Midbrain (tissue), 1 donor: ENCODE measurements around the gene VTI1B.
"Not testable (repeated sequence)": the region's sequence is repeated elsewhere in the genome, so short reads cannot be mapped to it uniquely, and the experiment has no call there.

Experiments
- DNase-seq: peaks from one replicate; lab custom pipeline; 2025; lab: John Stamatoyannopoulos, UW

VTI1B gene

DNA sequence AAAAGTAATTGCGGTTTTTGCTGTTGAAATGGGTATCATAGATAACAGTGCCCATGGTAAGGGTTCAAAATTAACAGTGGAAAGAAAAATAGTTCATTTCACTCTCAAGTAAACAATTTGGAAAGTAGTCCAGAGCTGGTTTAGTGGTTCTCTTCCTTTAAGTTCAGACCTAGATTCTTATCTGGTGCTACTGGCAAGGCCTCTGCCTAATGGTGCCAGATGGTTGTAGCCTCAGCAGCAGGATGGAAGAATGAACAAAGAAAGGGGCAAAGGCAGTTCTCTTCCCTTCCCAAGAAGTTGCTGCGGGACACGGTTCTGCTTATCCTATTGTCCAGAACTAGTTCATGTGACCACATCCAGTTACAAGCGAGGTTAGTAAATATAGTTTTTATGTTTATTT lies 44.2 kb downstream of the VTI1B start:
- DNase-seq, result no peak

DNA sequence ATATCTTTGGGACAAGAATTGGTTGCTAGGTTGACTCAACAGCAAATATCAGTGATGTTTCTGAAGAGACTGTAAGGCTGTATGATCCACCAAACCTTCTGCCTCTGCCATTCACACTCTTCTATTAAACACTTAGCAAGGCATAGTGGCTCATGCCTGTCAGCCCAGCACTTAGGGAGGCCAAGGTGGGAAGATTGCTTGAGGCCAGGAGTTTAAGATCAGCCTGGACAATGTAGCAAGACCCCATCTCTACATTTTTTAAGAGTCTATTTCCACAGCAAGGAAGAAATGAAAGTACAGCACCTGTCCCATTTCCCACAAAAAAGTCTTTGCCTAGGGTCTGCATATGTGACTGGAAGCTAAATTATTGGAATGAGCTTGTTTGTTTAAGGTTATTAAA lies 46.9 kb downstream of the VTI1B start:
- no peak for DNase-seq

DNA sequence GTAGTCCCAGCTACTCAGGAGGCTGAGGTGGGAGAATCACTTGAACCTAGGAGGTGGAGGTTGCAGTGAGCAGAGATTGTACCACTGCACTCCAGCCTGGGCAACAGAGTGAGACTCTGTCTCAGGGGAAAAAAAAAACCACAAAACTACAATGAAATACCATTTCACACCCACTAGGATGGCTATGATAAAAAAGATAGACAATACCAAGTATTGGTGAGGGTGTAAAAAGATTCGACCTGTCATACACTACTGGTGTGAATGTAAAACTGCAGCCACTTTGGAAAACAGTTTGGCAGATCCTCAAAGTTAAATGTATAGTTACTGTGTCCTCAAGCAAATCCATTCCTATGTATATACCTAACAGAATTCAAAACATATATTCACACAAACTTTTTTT lies 48.3 kb downstream of the VTI1B start:
- not testable (repeated sequence) for DNase-seq

DNA sequence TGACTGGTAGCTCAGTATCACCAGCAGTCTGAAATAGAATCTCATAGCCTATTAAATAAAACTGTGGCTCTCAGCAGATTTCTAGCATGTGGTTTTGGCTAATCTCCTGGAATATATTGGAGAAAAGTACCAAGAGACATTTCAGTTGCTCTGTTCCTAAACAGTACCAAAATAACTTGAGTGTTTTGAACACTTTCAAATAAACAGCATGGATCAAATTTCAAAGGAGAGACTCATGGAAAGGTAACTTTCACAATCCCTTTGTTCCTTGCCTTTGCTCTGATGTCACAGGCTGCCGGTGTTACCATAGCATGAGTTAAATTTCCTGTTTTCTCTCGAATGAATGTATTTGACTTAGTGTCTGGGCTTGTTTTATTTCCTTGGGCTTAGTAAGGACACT lies 51.3 kb downstream of the VTI1B start:
- no peak for DNase-seq

DNA sequence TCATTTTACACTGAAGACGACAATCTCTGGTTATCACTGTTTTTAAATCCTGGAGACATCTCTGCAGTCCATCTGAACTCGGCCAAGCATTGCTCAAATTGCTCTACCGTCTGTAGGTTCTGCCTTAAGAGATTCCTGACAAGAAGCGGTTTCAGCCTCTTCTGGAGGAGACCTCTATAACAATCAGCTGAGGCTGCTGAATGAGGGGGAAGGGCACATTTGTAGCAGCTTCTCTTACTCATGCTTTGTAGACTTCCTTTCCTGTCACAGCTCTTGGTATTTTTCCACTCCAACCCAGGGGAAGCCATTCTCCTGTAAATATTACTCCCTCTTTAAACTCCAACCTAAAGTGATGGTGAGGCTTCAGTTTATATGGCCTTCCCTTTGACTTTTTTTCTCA lies 51.8 kb downstream of the VTI1B start:
- DNase-seq, result no peak

DNA sequence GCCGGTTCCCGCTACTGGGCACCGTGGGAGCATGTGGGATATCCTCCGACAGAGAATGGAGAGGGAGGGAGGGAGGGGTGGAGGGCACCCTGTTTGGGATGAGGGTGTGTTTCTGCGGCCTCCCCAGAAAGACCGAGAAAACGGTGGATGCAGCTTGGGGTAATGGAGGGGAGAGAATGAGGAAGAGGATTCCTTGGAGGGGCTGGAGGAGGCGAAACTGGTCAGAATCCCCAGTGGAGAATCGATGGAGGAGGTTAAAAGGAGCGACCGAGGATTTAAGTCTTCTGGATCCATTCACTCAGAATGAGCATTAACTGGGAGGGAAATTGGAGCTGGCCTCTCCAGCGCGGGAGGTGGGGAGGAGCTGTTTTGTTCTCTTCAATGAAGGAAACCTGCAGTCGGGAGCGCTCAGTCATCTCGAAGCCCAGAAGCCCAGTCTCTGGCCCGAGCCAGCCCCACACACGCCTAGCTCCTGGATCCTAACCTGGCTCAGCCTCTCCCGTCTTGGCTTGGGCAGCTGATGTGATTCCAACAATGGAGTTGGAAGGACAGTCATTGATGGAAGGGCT lies 54.1 kb downstream of the VTI1B start:
- DNase-seq, result no peak

DNA sequence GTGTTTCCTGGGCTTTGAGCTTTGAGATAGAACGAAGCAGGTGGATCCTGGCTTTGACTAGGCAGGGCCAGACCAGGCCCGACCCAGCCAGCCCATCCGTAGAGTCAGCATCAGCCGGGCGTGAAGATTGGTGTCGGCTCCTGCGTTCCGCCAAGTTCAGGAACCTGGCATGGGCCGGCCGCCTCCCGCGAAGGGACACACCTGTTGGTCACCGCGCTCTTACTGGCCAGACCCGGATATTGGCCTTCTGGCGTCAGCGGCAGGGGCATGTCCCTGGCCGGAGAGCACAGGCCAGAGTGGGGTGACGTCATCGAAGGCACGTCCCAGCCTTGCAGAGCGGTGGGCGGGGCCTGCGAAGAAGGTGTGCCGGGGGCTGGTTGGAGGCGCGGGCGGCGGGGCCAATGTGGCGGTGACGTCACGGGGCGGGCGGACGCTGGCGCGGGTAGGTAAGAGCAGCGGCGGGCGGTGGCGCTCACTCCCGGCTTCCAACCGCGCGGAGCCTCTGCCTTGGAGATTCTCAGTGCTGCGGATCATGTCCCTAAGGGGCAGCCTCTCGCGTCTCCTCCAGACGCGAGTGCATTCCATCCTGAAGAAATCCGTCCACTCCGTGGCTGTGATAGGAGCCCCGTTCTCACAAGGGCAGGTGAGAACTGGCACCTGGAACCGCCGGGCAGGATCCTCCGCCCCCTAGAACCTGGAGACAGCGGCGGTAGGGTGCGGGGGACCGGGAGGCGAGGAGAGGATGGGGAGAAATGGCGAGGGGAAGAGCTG lies 54.8 kb downstream of the VTI1B start, which contains the start of gene ARG2:
Gene ARG2, plus strand, starts transcription at position 475 of the 771 bp plus-strand sequence. Its CDS starts 58 bp downstream, at position 533.
- peak; percentile 89 for DNase-seq

DNA sequence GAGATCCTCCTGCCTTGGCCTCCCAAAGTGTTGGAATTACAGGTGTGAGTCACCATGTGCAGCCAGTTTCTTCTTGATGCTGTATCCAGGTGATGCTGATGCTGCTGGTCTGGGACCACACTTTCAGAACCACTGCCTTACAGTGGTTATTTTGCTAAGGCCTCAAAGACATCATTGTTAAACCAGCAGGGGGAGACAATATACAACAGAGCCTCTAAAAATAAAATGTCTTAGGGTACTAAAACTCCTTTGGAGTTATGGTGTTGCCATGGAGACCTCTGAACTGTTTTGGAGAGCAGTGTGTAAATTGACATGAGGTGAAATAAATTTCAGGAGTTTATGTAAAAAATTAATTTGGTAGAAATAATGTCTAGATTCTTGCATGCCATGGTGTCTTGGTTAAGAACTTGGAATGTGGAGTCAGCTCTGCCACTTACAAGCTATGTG lies 55.8 kb downstream of the VTI1B start:
- DNase-seq, result peak; percentile 65

DNA sequence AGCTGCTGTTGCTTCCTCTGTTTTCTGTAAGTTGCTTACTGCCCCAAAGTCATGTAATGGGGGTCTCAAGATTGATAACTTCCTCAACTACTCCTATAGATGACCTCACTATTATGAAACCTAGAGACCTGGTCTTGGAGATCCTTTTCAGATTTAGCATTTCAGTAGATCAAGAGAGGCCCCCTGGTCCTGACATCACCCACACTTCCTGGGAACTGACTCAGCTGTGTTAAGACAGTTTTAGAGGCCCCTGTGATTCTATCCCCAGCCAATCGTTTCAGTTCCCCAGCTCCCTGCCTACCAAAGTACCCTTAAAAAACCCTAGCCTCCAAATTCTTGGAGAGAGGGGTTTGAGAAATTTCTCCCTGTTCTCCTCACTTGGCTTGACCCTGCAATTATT lies 63.9 kb downstream of the VTI1B start:
- DNase-seq, result no peak

DNA sequence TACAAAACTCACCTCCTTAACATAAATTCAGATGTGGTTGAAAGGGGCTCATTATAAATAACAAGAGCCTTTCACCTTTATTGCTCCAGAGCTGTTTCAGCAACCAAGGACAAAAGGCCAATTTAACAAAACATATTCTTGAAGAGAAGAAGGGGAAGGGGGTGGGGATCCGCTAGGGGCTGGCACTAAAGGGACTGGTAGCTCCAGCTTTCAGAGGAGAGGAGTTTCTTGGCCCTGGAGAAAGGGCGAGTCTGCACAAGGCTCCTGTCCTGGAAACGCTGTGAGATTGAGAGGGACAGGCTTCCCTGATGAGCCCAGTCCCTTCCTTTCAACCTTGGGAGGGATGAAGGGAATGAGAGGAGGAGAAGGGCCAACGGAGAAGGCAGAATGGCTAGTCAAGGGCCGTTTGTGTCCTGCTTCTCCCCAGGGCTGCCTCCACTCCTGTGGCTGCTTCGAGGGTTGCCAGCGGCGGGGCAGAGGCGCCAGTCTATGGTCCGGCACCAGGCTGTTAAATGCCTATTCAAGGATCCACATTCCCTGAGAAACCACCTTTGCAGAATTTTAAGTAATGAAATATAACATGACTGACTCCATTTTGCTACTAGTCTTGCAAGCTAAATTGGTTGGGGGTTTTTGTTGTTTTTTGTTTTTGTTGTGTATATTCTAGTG lies 64.7 kb downstream of the VTI1B start:
- DNase-seq, result no peak

DNA sequence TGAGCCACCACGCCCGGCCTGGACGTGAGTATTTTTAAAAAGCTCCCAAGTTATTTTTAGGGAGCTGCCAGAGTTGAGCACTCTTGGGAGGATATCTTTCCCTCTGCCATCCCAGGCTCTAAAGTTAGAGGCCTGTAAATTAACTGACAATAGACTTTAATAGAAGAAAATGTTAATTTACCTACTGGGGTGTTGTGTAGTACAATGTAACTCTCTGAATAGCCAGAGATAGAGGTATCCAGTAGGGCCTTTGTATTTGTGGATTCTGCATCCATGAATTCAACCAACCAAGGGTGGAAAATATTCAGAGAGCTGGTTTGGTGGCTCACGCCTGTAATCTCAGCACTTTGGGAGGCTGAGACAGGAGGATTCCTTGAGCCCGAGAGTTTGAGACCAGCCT lies 66.8 kb downstream of the VTI1B start:
- no peak for DNase-seq

DNA sequence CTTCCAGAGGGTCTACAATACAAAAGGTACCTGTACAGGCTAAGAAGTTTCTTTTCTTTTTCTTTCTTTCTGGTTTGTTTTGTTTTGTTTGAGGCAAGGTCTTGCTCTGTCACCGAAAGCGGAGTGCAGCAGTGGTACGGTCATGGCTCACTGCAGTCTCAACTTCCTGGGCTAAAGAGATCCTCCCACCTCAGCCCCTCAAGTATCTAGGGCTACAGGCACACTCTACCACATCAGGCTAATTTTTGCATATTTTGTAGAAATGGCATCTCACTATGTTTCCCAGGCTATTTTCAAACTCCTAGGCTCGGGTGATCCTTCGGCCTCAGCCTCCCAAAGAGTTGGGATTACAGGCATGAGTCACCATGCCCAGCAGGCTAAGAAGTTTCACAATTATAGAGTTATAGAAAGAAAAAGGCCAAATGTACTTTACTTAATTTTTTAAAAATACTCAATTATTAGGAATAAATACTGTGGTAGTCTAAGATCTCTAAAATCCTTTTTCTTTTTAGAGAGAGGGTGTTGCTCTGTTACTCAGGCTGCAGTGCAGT lies 71.4 kb downstream of the VTI1B start:
- no peak for DNase-seq

DNA sequence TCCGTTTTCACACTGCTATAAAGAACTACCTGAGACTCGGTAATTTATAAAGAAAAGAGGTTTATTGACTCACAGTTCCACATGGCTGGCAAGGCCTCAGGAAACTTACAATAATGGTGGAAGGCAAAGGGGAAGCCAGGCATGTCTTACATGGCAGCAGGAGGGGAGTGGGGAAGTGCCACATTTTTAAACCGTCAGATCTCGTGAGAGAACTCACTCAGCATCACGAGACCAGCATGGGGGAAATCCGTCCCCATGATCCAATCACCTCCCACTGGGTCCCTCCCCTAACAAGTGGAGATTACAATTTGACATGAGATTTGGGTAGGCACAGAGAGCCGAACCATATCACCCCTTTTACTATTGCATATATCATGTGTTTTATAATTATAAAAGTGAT lies 72.4 kb downstream of the VTI1B start:
- DNase-seq, result no peak

DNA sequence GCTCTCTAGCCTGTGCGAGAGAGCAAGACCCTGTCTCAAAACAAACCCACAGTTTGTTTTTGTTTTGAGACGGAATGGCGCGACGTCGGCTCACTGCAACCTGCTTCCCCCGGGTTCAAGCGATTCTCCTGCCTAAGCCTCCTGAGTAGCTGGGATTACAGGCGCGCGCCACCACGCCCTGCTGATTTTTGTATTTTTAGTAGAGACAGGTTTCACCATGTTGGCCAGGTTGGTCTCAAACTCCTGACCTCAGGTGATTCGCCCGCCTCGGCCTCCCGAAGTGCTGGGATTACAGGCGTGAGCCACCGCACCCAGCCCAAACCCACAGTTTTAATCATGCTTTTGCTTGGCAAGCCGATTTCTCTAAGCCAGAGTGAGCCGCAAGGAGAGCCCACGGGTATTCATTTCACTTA lies 73.9 kb downstream of the VTI1B start:
- not testable (repeated sequence) for DNase-seq

DNA sequence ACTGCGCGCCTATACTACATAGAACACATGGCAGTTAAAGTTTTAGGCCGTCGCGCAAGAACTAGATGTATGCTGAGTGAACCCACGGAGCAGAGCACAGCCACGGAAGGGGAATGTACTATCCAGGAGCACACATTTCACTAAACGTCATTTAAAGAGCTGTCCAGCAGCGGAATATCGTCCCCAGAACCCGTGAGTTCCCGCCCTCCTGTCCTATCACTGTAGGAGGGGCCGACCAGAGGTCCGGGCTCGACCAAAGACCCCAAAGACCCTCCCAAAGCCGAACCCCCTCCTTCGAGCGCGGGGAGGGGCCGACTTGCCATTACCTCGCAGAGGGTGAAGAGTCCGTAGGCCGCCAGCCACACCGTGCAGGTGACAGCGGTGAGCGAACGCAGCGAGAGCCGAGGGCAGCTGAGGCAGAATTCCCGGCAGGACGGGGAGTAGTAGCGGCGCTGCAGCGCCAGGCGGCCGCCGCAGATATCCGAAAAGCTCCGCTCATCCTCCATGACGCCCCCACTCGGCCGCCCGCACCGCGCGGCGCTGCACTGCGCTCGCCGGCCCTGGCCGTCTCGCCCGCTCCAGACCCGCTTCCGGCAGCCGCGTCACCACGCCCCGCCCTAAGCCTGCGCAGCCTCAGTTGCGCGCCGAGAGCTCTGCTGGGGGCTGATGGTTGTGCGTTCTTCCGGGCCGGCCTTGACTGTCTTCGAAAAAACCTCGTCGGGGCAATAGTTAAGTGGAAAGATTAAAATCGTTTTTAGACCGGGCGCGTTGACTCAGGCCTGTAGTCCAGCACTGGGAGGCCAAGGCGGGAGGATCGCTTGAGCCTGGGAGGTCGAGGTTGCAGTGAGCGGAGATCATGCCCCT lies 74.5 kb downstream of the VTI1B start, which contains the start of gene PIGH:
Gene PIGH, minus strand, starts transcription at position 571 of the 864 bp plus-strand sequence. Its CDS starts 65 bp downstream, at position 506.
- DNase-seq, result peak; percentile 92
